Mucosa of gallbladder (tissue), 1 donor: ENCODE measurements around the gene KLK5. TPM values are rescaled to one million over a fixed set of nuclear protein-coding genes. Genes with fewer than 3 reads are reported as not detected.
"Not testable (repeated sequence)": the region's sequence is repeated elsewhere in the genome, so short reads cannot be mapped to it uniquely, and the experiment has no call there.

ENCODE experiments used
- DNase-seq: peaks from one replicate; pipeline ENCODE4 v3.0.0-alpha.2; 2020; ENCODE audit warnings: low spot score
- total RNA-seq: library from RNA; stranded (reverse); gene quantifications from one replicate; pipeline ENCODE4 v1.2.1, GENCODE V29; 2021
- donor health status: DM: no; HTN: no; CAD: no.

Gene KLK5
- total RNA-seq, 1 donor from 2014 or later: not detected

DNA sequence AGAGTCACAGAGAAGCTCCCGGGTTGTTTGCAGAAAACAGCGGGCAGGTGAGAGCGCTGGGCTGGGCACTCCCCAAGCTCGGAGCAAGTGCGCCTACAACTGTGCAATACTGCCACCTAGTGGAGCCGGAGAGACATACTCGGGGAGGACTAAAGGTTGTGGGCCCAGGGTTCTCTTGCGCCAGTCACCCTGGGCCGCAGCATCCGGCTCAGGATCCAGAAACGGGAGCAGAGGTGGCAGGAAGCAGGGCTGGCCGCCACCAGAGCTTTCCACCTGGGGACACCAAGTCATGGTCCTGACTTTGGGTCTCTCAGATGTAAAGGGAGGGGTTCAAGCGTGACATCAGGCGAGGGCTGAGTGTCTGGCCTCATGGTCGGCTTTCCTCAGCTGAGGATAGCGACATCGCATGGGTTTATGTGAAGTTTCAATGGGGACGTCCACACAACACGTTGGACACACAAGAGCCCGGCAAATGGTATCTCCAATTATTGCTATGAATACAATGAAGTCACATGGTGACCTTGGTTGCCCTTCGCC is 30.5 kb downstream of the KLK5 start:
- DNase-seq: peak; percentile 66

DNA sequence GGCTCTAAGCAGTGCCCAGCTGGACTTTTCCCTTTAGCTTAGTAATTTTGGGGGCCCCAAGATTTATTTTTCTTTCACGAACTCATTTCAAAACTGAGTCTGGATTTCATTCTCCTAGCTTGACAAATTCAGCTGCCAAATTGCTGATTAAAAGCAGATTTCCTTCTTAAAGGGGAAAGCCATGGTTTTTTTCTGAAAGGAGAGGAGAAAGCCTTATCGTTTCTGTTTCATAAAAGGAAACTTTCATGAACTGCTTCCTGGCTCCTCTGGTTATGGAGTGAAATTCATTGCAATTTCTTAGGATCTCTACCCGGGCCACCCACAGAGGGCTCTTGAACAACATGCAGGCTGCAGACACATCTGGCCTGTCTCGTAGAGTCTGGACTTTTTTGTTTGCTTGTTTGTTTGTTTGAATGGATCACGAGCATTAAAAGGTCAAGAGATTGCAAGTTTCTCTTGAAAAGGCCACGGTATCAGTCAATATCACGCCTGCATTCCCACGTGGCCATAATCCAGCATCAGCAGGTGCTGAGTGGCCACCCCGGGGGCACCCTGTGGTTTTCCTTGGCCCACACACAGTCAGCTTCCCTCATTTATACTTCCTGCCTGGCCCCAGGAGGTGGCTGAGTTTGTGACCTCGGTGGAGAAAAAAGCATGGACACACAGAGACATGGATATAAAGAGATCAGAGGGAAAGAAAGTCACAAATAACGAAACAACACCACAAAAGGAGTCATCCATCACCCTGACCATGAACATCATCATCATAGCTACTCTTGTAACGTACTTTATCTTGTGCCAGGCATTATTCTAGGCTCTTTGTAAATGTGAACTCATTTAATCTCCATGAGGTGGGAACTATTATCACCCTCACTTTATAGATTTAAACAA is 31.2 kb downstream of the KLK5 start:
- DNase-seq: no peak

DNA sequence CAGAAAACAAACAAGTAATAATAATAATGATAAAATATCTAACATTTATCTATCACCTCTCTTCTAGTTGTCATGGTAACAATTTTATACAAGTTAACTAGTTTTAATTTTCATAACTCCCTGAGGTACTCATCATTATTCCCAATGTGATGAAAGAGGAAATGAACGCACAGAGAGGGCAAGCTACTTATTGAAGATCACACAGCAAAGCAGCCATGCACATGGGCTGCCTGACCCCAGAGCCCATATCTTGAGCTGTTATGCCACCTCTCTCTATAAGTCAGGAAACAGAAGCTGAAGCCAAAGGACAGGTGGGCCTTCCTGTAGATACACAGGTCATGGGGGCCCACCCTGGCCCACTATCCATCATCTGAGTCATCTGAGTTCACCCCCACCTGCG is 36.8 kb downstream of the KLK5 start:
- no peak for DNase-seq

DNA sequence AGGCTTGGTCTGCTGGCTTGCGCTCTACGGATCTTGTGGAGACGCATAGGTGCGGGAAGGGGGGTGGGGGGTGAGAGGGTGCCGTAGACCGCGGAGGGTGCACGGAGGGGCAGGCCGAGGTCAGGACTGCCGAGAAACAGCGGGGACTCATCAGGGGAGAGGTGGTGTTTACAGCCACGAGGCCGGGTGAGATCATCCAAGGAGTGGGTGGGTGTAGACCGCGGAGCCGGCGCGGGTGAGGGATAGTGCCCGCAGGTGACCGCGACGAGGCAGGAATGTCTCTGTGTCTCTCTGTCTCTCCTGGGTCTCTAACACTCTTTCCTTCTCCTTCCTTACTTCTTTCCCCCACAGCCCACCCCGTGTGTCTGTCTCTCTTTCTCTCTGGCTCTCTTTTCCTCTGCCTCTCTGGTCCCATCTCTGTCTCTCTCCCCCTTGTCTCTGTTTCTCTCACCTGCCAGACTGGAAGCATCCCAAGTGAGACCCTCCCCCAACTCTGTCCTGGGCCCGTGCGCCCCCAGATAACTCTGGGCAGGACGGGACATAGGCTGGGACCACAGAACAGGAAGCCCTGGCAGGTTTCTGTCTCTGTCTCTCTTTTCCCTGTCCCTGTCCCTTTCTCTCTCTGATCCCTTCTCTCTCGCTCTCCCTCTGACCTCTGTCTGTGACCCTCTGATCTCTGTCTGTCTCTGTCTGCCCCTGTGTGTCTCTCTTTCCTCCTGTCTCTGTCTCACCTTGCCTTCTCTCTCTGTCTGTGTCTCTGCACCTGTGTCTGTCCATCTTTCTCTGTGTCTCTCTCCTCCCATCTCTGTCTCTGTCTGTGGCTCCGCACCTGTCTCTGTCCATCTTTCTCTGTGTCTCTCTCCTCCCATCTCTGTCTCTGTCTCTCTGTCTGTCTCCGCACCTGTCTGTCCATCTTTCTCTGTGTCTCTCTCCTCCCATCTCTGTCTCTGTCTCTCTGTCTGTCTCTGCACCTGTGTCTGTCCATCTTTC is 39.8 kb downstream of the KLK5 start:
- no peak for DNase-seq

DNA sequence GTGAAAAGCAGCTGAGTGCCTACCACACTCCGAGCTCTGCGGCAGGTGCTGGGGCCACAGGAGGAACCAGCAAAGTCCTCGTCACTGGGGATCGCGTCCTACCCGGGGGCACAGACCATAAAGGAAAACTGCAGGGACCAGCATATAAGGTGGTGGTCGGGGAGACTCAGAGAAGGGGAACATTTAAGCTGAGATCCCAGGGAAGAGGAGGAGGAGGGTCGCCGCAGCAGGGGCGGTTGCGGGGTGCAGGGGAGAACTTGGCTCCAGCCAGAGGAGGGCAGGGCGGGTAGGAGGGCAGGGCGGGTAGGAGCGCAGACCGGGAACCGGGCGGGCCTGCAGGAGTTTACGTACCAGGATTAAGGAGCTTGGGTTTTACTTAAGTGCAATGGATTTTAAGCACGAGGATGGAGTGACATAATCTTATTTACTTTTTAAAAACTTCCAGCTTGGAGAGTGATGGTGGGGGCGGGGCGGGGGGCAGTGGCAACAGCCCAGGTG is 40.7 kb downstream of the KLK5 start:
- no peak for DNase-seq

DNA sequence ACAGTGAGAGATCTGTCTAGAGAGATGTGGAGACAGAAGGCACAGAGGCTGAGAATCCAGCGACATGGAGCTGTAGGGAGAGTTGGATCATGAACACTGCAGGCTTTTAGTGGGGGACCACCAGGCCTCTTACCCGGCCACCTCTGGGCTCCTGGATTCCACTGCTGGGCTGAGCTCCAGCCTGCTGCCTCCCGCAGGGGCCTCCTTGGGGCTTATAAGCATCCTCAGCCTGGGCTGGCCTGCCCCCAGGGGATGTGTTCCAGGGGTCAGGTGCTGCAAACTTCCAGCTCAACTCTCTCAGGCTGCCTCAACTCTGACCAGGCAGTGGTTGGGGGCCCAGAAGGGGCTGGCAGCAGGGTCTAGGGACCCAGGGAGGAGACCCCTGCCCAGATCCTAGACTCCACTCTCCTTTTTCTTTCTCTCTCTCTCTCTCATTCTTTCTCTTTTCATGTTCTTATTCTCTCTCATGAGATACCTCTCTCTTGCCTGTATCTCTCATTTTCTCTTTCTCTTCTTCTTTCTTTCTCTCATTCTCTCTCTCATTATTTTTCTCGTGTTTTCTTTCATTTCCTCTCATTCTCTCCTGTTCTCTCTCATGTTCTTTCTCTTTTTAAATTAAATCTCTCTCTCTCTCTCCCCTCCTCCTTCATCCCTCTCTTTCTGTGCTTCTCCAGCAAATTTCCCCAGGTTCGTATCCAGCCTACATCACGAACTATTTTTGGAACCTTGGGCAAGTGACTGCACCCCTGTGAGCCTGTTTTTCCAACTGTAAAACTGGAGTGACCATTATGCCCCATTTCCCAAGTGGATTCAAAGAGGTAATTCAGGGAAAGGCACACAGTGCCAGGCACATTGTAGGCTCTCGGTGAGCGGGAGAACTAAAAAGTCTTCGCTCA is 41.4 kb downstream of the KLK5 start, which contains the start of gene KLK4:
TSS of gene KLK4 (minus strand) at position 190 of the 896 bp plus-strand sequence. CDS start 657 bp downstream, outside the sequence.
- no peak for DNase-seq

DNA sequence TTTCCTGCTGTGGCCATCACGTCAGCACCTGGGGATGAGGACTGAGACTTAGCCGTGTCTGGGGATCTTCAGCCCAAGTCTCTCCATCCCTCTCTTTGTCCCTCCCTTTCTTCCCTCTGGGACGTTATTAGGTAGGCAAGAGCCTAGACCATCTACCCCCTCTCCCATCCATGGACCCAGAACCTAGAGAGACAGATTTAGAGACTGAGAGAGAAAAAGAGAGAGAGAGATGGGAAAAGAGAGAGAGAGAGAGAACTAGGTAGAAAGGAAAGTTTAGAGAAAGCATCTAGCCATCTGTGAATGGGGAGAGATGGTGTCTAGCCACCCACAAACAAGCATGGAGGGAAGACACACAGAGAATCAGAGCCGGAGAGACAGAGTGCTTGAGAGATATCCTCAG is 42.1 kb downstream of the KLK5 start:
- DNase-seq: no peak

DNA sequence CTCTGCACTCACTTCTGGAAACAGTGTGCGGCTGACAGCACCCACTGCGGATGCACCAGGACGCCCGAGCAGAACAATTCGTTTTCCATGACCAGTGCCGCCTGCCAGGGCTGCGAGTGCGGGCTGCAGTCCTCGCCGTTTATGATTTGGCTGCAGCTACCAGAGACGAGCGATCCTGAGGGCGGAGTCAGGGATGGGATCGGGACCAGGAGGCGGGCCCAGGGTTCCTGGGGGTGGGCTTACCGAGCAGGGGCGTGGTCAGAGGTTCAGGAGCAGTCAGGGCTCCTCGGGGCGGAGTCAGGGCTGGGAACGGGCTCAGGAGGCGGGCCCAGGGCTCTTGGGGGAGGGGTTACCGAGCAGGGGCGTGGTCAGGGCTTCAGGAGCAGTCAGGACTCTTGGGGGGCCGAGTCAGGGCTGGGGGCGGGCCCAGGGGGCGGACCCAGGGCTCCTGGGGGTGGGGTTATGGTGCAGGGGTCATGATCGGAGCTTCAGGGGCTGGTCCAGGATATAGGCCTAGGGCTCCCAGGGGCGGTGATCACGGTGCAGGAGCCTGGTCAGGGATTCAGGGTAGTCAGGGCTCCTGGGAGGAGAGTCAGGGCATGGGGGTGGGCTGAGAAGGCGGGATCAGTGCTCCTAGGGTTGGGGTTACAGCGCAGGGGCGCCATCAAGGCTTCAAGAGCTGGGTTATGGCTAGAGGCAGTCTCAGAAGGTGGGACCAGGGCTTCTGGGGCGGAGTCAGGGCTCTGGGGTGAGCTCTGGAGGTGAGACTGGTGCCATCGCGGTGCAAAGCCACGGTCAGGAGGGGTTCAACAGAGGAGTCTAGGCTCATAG is 43.4 kb downstream of the KLK5 start:
- peak; percentile 38 for DNase-seq

DNA sequence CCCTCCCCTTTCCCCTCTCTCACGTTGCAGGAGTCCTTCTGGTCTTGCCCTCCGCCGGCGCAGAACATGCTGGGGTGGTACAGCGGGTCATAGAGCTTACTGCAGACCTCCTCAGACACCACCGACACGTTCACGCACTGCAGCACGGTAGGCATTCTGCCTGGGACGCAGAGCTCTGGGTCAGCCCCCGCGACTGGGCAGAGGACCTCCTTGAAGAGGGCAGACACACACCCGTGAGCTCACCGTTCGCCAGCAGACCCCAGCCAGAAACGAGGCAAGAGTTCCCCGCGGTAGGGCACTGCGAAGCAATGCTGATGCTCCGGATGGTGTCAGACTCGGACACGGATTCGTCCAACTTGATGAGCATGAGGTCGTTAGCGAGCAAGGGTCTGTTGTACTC is 44.5 kb downstream of the KLK5 start:
- DNase-seq: no peak

DNA sequence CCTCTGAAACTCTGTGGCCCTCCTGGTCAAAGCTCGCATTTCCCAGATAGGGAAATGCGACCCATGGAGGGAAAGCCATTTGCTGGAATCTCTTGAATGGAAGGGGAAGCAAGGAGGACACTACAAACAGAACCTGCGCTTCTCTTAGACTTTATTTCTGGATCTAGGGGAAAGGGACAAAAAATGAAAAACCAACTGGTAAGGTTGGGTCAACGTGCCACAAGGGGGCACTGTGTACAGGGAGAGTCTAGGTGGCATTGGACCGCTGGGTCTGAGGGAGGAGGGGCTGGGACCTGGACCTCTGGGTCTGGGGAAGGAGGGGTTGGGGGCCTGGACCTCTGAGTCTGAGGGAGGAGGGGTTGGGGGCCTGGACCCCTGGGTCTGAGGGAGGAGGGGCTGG is 46.6 kb downstream of the KLK5 start:
- no peak for DNase-seq

DNA sequence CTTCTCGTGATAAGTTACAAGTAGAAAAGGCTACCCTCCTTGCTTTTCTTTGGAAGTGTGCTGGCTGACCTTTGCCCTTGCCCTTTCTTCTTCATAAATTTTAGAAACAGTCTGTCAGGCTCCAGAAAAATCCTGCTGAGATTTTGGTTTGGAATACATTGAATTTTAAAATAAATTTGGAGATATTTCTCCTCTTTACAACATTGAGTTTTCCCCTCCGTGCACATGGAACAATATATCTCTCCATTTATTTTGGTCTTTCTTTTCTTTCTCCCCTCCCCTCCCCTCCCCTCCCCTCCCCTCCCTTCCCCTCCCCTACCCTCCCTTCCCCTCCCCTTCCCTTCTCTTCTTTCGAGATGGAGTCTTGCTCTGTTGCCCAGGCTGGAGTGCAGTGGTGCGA is 50.2 kb downstream of the KLK5 start:
- DNase-seq: no peak

DNA sequence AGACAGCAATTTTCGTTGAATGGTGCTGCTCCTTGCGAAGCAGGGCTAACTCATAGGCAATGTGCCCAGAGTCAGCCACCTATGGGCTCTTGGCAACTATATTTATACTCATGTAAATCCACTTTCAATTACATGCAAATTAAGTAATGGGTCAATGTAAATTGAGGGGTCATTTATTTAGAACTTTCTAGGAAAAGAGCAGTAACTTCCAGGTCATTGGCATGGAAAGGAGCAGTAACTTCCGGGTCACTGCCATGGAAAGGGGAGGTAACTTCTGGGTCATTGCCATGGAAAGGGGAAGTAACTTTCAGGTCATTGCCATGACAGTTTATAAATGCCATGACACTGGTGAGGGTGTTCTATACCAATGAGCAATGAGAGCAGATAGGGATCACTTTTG is 53.3 kb downstream of the KLK5 start:
- DNase-seq: no peak

DNA sequence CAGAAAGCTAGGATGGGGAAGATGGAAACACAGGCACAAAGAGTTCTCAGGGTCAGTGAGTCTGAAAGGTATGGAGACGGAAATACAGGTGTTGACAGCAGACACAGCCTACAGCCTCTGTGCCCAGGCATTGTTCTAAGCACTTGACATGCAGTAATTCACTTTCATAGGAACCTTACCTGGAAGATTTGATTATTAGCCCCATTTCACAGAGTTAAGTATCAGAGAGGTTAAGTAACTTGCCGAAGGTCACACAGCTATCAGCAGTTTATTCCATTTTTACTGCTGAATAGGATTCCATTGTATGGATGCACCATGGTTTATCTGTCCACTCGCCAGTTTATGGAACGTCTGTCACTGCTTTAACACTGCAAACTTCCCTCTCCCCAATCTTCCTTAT is 54.8 kb downstream of the KLK5 start:
- DNase-seq: no peak

DNA sequence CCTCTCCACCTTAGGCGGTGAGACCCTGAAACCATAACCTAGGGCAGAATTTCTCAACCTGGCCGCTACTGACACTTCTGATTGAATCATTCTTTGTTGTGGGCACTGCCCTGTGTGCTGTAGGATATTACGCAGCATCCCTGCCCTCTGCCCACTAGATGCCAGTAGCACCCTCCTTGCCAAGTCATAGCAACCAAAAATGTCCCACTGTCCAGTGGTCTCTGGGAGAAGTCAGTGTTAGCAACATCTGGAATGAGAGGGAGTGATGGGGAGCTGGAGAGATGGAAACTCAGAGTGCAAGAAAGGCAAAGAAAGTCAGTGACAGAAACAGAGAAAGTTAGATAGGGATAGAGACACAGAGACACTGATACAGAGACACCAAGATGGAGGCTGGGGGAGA is 55.2 kb downstream of the KLK5 start:
- no peak for DNase-seq

DNA sequence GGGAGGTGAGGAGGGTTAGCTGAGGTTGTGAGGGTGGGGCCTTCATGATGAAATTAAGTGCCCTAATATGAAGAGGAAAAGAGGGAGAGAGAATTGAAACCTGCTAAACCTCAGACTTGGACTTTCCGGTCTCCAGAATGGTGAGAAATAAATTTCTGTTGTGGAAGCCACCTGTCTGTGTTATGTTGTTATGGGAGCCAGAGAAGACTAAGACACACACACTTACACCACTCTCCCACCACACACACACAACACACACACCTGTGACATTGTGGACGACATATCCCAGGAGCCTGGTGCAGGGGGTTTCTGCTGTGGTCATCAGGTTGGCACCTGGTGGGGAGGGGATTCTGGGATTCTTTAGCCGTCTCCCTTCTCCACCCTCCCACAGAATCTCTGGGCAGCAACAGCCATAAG is 55.6 kb downstream of the KLK5 start:
- no peak for DNase-seq

DNA sequence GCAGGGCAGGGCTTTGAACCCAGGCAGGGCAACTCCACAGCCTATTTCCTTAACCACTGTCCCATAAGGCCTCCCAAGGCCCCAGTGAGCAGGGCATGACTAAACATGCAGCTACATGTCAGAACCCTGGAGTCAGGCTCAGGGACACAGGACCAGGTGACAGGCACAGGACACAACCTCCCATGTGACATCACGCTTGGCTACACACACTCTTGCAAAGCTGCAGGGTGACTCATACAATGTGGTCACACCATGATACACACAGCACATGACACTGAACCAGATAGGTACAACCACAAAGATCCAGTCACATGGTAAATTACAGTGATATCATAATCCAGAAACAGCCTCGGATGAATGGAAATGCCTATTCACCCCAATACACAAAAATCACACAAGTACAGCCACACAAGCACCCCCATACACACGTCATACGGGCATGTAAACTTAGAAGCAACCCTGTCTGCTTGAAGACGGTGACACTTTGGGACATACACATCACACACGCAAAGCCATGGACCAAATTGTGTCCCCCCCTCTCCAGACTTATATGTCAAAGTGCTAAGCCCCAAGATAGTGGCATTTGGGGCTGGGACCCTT is 56.1 kb downstream of the KLK5 start:
- DNase-seq: no peak

DNA sequence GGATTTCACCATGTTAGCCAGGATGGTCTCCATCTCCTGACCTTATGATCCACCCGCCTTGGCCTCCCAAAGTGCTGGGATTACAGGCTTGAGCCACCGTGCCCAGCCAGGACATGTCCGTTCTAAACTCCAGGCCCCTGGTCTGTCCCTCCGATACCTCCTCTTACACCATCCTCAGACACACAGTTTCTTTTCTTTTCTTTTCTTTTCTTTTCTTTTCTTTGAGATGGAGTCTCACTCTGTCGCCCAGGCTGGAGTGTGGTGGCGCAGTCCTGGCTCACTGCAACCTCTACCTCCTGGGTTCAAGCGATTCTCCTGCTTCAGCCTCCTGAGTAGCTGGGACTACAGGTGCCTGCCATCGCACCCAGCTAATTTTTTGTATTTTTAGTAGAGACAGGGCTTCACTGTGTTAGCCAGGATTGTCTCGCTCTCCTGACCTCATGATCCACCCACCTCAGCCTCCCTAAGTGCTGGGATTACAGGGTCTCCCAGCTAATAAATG is 56.7 kb downstream of the KLK5 start:
- not testable (repeated sequence) for DNase-seq

DNA sequence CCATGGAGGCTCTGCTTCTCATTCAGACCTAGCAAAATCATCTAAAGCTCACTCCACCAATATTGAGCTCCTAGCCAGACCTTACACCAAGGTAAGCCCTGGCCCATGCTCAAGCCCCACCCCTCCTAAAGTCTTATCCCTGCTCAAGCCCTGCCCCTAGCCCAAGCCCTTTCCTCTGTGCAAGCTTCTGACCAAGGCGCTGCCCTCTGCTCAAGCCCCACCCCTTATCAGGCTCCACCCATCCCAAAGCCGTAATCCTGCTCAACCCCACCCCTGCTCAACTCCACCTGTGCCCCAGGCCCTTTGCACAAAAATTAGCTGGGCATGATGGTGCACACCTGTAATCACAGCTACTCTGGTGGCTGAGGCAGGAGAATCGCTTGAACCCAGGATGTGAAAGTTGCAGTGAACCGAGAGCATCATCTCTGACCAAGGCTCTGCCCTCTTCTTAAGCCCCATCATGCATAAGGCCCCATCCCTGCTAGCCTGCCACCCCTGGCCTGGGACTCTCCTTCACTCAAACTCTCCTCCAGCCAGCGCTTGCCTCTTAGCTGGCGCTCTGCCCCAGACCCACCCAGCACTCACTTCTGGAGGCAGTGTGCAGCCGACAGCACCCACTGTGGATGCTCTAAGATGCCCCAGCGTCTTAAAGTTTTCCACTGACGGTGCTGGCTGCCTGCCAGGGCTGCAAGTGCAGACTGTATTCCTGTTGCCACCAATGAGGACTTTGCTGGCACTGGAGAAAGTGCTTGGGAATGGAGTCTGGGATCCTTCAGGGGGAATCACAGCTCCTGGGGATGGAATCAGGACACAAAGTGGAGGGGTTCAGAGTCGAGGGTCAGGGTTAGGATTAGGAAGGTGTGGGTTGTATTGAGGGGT is 58.1 kb downstream of the KLK5 start:
- DNase-seq: no peak
